HG02678 (cell line): ENCODE data around the gene CNTNAP3.
"Not testable (repeated sequence)": the region's sequence is repeated elsewhere in the genome, so short reads cannot be mapped to it uniquely, and the experiment has no call there.

Source experiments
- ATAC-seq: cut with Tn5 transposase; IDR thresholded peaks from one replicate; pipeline ENCODE4 v1.9.1; 2021; ENCODE audit warnings: mild to moderate bottlenecking, moderate library complexity; ENCODE audit not compliant: unreplicated experiment

Gene CNTNAP3

GRCh38 chr9:39073537-39073936 lies 214.4 kb downstream of the CNTNAP3 start:
- ATAC-seq: not testable (repeated sequence)

DNA sequence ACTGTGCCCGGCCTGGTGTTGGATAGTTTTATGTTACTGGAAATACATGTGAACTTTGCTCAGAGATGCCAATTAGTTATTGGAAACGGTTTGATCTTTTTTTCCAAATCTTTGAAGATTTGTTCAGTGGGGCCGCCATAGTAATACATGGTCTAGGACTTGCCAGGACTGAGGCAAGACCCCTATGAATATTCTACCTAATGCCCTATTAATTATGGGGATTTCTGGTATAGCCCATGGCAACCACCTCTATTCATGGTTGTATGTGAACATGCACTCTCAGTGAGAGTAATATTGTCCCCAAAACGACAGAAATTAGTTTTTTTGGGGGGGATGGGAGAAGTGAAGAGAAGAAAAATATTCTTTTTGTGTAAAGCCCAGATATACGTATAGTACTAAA lies 220.3 kb downstream of the CNTNAP3 start:
- not testable (repeated sequence) for ATAC-seq

DNA sequence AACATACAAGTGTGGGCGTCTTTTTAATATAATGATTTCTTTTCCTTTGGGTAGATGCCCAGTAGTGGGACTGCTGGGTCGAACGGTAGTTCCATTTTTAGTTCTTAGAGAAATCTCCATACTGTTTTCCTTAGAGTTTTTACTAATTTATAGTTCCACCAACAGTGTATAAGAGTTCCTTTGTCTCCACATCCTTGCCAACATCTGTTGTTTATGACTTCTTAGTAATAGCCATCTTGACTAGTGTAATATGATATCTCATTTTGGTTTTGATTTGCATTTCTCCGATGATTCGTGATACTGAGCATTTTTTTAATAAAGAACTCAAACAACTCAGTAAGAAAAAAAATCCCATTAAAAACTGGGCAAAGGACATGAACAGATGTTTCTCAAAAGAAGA lies 225.0 kb downstream of the CNTNAP3 start:
- ATAC-seq: not testable (repeated sequence)

GRCh38 chr9:39054453-39054852 lies 233.5 kb downstream of the CNTNAP3 start:
- ATAC-seq: not testable (repeated sequence)

DNA sequence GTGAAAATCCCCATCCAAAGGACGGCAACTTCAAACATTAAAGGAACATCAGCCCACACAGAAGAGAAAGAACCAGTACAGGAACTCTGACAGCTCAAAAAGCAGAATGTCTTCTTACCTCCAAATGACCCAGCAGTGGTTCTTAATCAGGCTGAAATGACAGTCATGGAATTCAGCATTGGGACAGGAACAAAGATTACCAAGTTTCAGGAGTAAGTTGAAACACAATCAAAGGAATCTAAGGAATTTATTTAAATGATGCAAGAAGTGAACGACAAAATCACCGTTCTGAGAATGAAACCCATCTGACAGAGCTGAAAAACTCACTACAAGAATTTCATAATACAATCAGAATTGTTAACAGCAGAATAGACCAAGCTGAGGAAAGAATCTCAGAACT lies 241.1 kb downstream of the CNTNAP3 start:
- not testable (repeated sequence) for ATAC-seq

- ATAC-seq: not testable (repeated sequence)
Measured at GRCh38 chr9:39042352-39042803, 245.6 kb downstream of the CNTNAP3 start.

DNA sequence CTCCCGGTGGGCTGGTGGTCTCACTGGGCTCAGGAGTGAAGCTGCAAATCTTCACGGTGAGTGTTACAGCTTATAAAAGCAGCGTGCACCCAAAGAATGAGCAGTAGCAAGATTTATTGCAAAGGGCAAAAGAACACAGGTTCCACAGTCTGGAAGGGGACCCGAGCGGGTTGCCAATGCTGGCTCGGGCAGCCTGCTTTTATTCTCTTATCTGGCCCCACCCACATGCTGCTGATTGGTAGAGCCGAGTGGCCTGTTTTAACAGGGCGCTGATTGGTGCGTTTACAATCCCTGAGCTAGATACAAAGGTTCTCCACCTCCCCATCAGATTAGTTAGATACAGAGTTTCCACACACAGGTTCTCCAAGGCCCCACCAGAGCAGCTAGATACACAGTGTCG lies 246.2 kb downstream of the CNTNAP3 start:
- not testable (repeated sequence) for ATAC-seq

- ATAC-seq: not testable (repeated sequence)
Measured at GRCh38 chr9:39039148-39039547, 248.8 kb downstream of the CNTNAP3 start.

DNA sequence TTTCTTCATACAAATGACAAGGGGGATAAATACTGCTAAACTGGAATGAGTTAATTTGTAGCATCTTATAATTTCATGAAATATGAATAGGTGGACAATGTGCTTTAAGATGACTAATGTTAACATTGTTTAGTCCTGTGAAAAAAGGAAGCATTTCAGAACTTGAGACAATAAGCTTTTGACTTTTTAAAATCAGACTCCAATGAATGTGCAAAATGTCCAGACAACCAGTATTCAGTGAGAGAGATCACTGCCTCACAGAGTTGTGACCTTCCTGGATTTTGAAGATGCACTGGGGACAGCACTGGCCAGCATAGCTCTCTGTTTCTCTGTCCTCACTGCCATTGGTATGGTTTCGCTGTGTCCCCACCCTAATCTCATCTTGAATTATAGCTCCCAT lies 249.7 kb downstream of the CNTNAP3 start:
- ATAC-seq: not testable (repeated sequence)

GRCh38 chr9:39033849-39034248 lies 254.1 kb downstream of the CNTNAP3 start:
- not testable (repeated sequence) for ATAC-seq

- ATAC-seq: not testable (repeated sequence)
Measured at GRCh38 chr9:39030204-39031019, 257.6 kb downstream of the CNTNAP3 start.

DNA sequence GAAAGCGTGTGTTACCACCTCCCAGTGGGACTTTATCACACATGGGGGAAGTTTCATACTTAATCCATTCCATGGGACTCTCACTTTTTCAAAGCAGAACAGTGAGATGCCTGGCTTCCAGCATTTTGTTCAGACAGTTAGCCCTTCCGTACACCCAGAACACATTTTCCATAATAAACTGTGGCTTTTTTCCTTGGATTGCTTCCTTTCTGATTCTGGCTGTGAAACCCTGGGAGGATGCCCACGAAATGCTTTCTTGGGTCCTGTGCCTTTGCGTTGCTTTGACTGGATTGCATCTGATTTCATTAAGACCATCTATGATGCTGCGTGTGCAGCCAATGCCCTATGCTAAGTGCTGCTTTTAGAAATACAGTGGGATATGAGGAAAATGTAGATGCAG lies 259.1 kb downstream of the CNTNAP3 start:
- not testable (repeated sequence) for ATAC-seq

- not testable (repeated sequence) for ATAC-seq
Measured at GRCh38 chr9:39028168-39028567, 259.8 kb downstream of the CNTNAP3 start.

GRCh38 chr9:39025911-39026588 lies 261.9 kb downstream of the CNTNAP3 start:
- not testable (repeated sequence) for ATAC-seq
